ENCODE data around the gene DCX. TPM values are rescaled to one million over a fixed set of nuclear protein-coding genes. Genes with fewer than 3 reads are reported as not detected.

The DCX gene
- total RNA-seq, 2 donors from 2014 or later, result not detected

GRCh38 chrX:111270339-111270738 is 141.7 kb downstream of the DCX start, which contains the start of gene CAPN6:
Gene CAPN6 (minus strand): TSS chrX:111270483. CDS start chrX:111263936, 6,547 bp downstream.
- no peaks in the 10 kb centered on the region for H3K9me3 Mint-ChIP-seq
- H3K36me3 Mint-ChIP-seq, result no peaks in the 10 kb centered on the region
- DNase-seq (ENCODE audit: low spot score in 2 of 2), result no peak
- ATAC-seq, result no peak
- no peak within 1 kb of the TSS for H3K27ac Mint-ChIP-seq

GRCh38 chrX:111268506-111268905 is 143.5 kb downstream of the DCX start:
- ATAC-seq, result no peak
- H3K36me3 Mint-ChIP-seq, result no peaks in the 10 kb centered on the region
- H3K9me3 Mint-ChIP-seq, result no peaks in the 10 kb centered on the region
- no peak for DNase-seq (ENCODE audit: low spot score in 2 of 2)
- H3K27ac Mint-ChIP-seq, result no peak overlapping the region

- Mint-ChIP-seq H3K27ac (no peak overlapping the region), H3K36me3 (no peaks in the 10 kb centered on the region), H3K9me3 (no peaks in the 10 kb centered on the region)
- no peak for DNase-seq (ENCODE audit: low spot score in 2 of 2)
- ATAC-seq, result no peak
Observed at GRCh38 chrX:111265486-111265885, 146.5 kb downstream of the DCX start.

- ATAC-seq (no peak), DNase-seq (ENCODE audit: low spot score in 2 of 2) (no peak)
- Mint-ChIP-seq H3K27ac (no peak overlapping the region), H3K36me3 (no peaks in the 10 kb centered on the region), H3K9me3 (no peaks in the 10 kb centered on the region)
Observed at GRCh38 chrX:111264385-111264784, 147.6 kb downstream of the DCX start.

- Mint-ChIP-seq H3K36me3 (no peaks in the 10 kb centered on the region), H3K9me3 (no peaks in the 10 kb centered on the region), H3K27ac (no peak overlapping the region)
- DNase-seq (ENCODE audit: low spot score in 2 of 2) (no peak), ATAC-seq (no peak)
Observed at GRCh38 chrX:111262086-111262485, 149.9 kb downstream of the DCX start.

GRCh38 chrX:111260451-111260850 is 151.5 kb downstream of the DCX start:
- Mint-ChIP-seq H3K9me3 (no peaks in the 10 kb centered on the region), H3K36me3 (no peaks in the 10 kb centered on the region), H3K27ac (no peak overlapping the region)
- no peak for DNase-seq (ENCODE audit: low spot score in 2 of 2)
- ATAC-seq, result no peak

- H3K36me3 Mint-ChIP-seq, result no peaks in the 10 kb centered on the region
- H3K27ac Mint-ChIP-seq, result no peak overlapping the region
- DNase-seq (ENCODE audit: low spot score in 2 of 2) (no peak), ATAC-seq (no peak)
- no peaks in the 10 kb centered on the region for H3K9me3 Mint-ChIP-seq
Observed at GRCh38 chrX:111259559-111259958, 152.4 kb downstream of the DCX start.

- no peak overlapping the region for H3K27ac Mint-ChIP-seq
- DNase-seq (ENCODE audit: low spot score in 2 of 2), result no peak
- no peaks in the 10 kb centered on the region for H3K36me3 Mint-ChIP-seq
- no peaks in the 10 kb centered on the region for H3K9me3 Mint-ChIP-seq
- ATAC-seq, result no peak
Observed at GRCh38 chrX:111257733-111258132, 154.3 kb downstream of the DCX start.

- no peaks in the 10 kb centered on the region for H3K36me3 Mint-ChIP-seq
- no peaks in the 10 kb centered on the region for H3K9me3 Mint-ChIP-seq
- no peak overlapping the region for H3K27ac Mint-ChIP-seq
- DNase-seq (ENCODE audit: low spot score in 2 of 2), result no peak
- no peak for ATAC-seq
Observed at GRCh38 chrX:111254896-111255693, 156.9 kb downstream of the DCX start.

- Mint-ChIP-seq H3K9me3 (no peaks in the 10 kb centered on the region), H3K36me3 (no peaks in the 10 kb centered on the region), H3K27ac (no peak overlapping the region)
- DNase-seq (ENCODE audit: low spot score in 2 of 2) (no peak), ATAC-seq (no peak)
Observed at GRCh38 chrX:111244235-111244750, 167.7 kb downstream of the DCX start.

Other genes with a start within 250 kb of the DCX start
- gene CAPN6, start 141.7 kb downstream of the DCX start, total RNA-seq, result under 1 TPM in 1 of 2 donors, not detected in 1; 0.06 TPM
- not detected for gene SERTM2, start 99.5 kb upstream of the DCX start, total RNA-seq